HEK293 (cell line): Measurements from ENCODE around the gene PLAU.

Experiments used
- ATF2 ChIP-seq: fragments of 450-650 bp; formaldehyde crosslinking; IDR thresholded peaks from 2 replicates; pipeline ENCODE4 v1.5.1; 2016; ENCODE audit warnings: missing biosample characterization, missing genetic modification characterization, low read depth
- FEZF1 ChIP-seq: fragments of 450-650 bp; formaldehyde crosslinking; IDR thresholded peaks from 2 replicates; pipeline ENCODE4 v1.5.1; 2016; ENCODE audit warnings: missing biosample characterization, missing genetic modification characterization
- GLI2 ChIP-seq: fragments of 450-650 bp; formaldehyde crosslinking; IDR thresholded peaks from 2 replicates; pipeline ENCODE4; 2017; ENCODE audit warnings: missing biosample characterization, missing genetic modification characterization, low read depth, borderline replicate concordance
- IKZF3 ChIP-seq: fragments of 450-650 bp; IDR thresholded peaks from 2 replicates; pipeline ENCODE4 v1.5.0; 2018; ENCODE audit warnings: missing biosample characterization, mild to moderate bottlenecking, missing genetic modification characterization, moderate library complexity
- KLF10 ChIP-seq: fragments of 450-650 bp; IDR thresholded peaks from 2 replicates; pipeline ENCODE4 v1.5.1; 2018; ENCODE audit warnings: missing biosample characterization, mild to moderate bottlenecking, missing genetic modification characterization
- KLF8 ChIP-seq: fragments of 450-650 bp; formaldehyde crosslinking; IDR thresholded peaks from 2 replicates; pipeline ENCODE4 v1.5.1; 2016; ENCODE audit warnings: missing biosample characterization, missing genetic modification characterization
- PRDM2 ChIP-seq: fragments of 450-650 bp; formaldehyde crosslinking; IDR thresholded peaks from 2 replicates; pipeline ENCODE4 v1.5.1; 2016; ENCODE audit warnings: missing biosample characterization, missing genetic modification characterization, borderline replicate concordance
- TRIM28 ChIP-seq: IDR thresholded peaks from 2 replicates; pipeline ENCODE4 v1.6.1; 2011; ENCODE audit warnings: low read length, control low read depth, borderline replicate concordance
- TSHZ1 ChIP-seq: fragments of 450-650 bp; formaldehyde crosslinking; IDR thresholded peaks from 2 replicates; pipeline ENCODE4 v1.5.1; 2016; ENCODE audit warnings: missing biosample characterization, missing genetic modification characterization, borderline replicate concordance
- ZBTB17 ChIP-seq: fragments of 450-650 bp; formaldehyde crosslinking; IDR thresholded peaks from 2 replicates; pipeline ENCODE4 v1.5.1; 2016; ENCODE audit warnings: missing biosample characterization, missing genetic modification characterization
- ZBTB6 ChIP-seq: fragments of 450-650 bp; formaldehyde crosslinking; IDR thresholded peaks from 2 replicates; pipeline ENCODE4 v1.5.1; 2017; ENCODE audit warnings: missing biosample characterization, missing genetic modification characterization
- ZNF10 ChIP-seq: fragments of 450-650 bp; formaldehyde crosslinking; IDR thresholded peaks from 2 replicates; pipeline ENCODE4 v1.5.1; 2017; ENCODE audit warnings: missing biosample characterization, missing genetic modification characterization
- ZNF121 ChIP-seq: fragments of 450-650 bp; formaldehyde crosslinking; IDR thresholded peaks from 2 replicates; pipeline ENCODE4 v1.5.1; 2016; ENCODE audit warnings: missing biosample characterization, missing genetic modification characterization
- ZNF133 ChIP-seq: fragments of 450-650 bp; formaldehyde crosslinking; IDR thresholded peaks from 2 replicates; pipeline ENCODE4 v1.5.1; 2016; ENCODE audit warnings: missing biosample characterization, missing genetic modification characterization
- ZNF175 ChIP-seq: fragments of 450-650 bp; formaldehyde crosslinking; IDR thresholded peaks from 2 replicates; pipeline ENCODE4 v1.5.1; 2016; ENCODE audit warnings: missing biosample characterization, missing genetic modification characterization
- ZNF23 ChIP-seq: fragments of 450-650 bp; formaldehyde crosslinking; IDR thresholded peaks from 2 replicates; pipeline ENCODE4 v1.5.1; 2016; ENCODE audit warnings: missing biosample characterization, missing genetic modification characterization, borderline replicate concordance
- ZNF292 ChIP-seq: fragments of 450-650 bp; formaldehyde crosslinking; IDR thresholded peaks from 2 replicates; pipeline ENCODE4 v1.5.1; 2016; ENCODE audit warnings: low read depth, missing biosample characterization, missing genetic modification characterization, borderline replicate concordance
- ZNF302 ChIP-seq: fragments of 450-650 bp; formaldehyde crosslinking; IDR thresholded peaks from 2 replicates; pipeline ENCODE4 v1.5.1; 2016; ENCODE audit warnings: missing biosample characterization, missing genetic modification characterization, low read depth
- ZNF324 ChIP-seq: fragments of 450-650 bp; formaldehyde crosslinking; IDR thresholded peaks from 2 replicates; pipeline ENCODE4 v1.5.1; 2016; ENCODE audit warnings: missing biosample characterization, missing genetic modification characterization
- ZNF362 ChIP-seq: fragments of 450-650 bp; formaldehyde crosslinking; IDR thresholded peaks from 2 replicates; pipeline ENCODE4 v1.5.1; 2016; ENCODE audit warnings: missing biosample characterization, missing genetic modification characterization
- ZNF530 ChIP-seq: fragments of 450-650 bp; formaldehyde crosslinking; IDR thresholded peaks from 2 replicates; pipeline ENCODE4 v1.5.1; 2016; ENCODE audit warnings: low read depth, missing biosample characterization, missing genetic modification characterization
- ZNF660 ChIP-seq: fragments of 450-650 bp; IDR thresholded peaks from 2 replicates; pipeline ENCODE4 v1.5.1; 2018; ENCODE audit warnings: missing biosample characterization, mild to moderate bottlenecking, missing genetic modification characterization
- ZSCAN16 ChIP-seq: fragments of 450-650 bp; formaldehyde crosslinking; IDR thresholded peaks from 2 replicates; pipeline ENCODE4 v1.5.1; 2016; ENCODE audit warnings: missing biosample characterization, missing genetic modification characterization
- ZSCAN4 ChIP-seq: fragments of 450-650 bp; formaldehyde crosslinking; IDR thresholded peaks from 2 replicates; pipeline ENCODE4 v1.5.1; 2017; ENCODE audit warnings: missing biosample characterization, missing genetic modification characterization

PLAU gene

GRCh38 chr10:73879296-73880173 is 31.4 kb upstream of the PLAU start (continued):
- no peak for TF ChIP-seq PRDM2 (tag by site-specific recombination)
- no peak for TF ChIP-seq IKZF3 (tag by site-specific recombination)
- TF ChIP-seq ZNF121 (tag by site-specific recombination) = no peak
- peak; percentile 38; the same call in 1 of the 2 replicates for TF ChIP-seq ZSCAN4 (tag by site-specific recombination)
- TF ChIP-seq ZNF23 = no peak
- TF ChIP-seq ATF2 (tag by site-specific recombination) = peak; percentile 32; the same call in 1 of the 2 replicates
- TF ChIP-seq KLF8 (tag by site-specific recombination) = peak; percentile 76
- peak; percentile 92 for TF ChIP-seq ZNF362
- TF ChIP-seq ZNF324 (tag by site-specific recombination) = peak; percentile 93
- peak; percentile 71 for TF ChIP-seq ZBTB17 (tag by site-specific recombination)
- TF ChIP-seq ZNF530 = no peak
- TF ChIP-seq ZNF175 (tag by site-specific recombination) = no peak
- no peak for TF ChIP-seq ZNF302 (tag by site-specific recombination)
- no peak; the same call in 1 of the 2 replicates for TF ChIP-seq GLI2 (tag by site-specific recombination)
- TF ChIP-seq ZBTB6 (tag by site-specific recombination) = no peak
- TF ChIP-seq ZNF133 = no peak
- peak; percentile 61; the same call in 1 of the 2 replicates for TF ChIP-seq TRIM28
- 0 out of 2 replicates have a peak, but pooled peaks have one; percentile 52 for TF ChIP-seq KLF10 (tag by site-specific recombination)
- no peak for TF ChIP-seq FEZF1
- TF ChIP-seq TSHZ1 (tag by site-specific recombination) = peak; percentile 79
- peak; percentile 14; the same call in 1 of the 2 replicates for TF ChIP-seq ZNF10 (tag by site-specific recombination)
- no peak for TF ChIP-seq ZNF292 (tag by site-specific recombination)
- no peak for TF ChIP-seq ZSCAN16
- TF ChIP-seq ZNF660 (tag by site-specific recombination) = peak; percentile 53; the same call in 1 of the 2 replicates
